Tibial artery (tissue), 4 donors: Measurements from ENCODE around the gene RNU1-2.
A peak's percentile ranks its signal among the peaks of the same experiment; 100 is the strongest.
"Not testable (repeated sequence)": the region's sequence is repeated elsewhere in the genome, so short reads cannot be mapped to it uniquely, and the experiment has no call there.

Source experiments
- DNase-seq, 2 donors: peaks; one replicate each; pipeline ENCODE4 v3.0.0-alpha.2; 2019
- H3K27ac ChIP-seq, 2 donors: fragments of 200-600 bp; sonication (generic) in 1 of 2; 1 replicate in 1 of 2; 2 replicates in 1 of 2; pipeline ENCODE4 v1.5.1; 2018 to 2019; ENCODE audit warnings: mild to moderate bottlenecking in 1 of 2
- H3K27me3 ChIP-seq, 2 donors: fragments of 200-600 bp; sonication (generic) in 1 of 2; one replicate each; pipeline versions ENCODE4 v1.5.1 to v1.6.0; 2016 to 2019
- H3K36me3 ChIP-seq, 3 donors: fragments of 200-600 bp; sonication (generic) in 2 of 3; one replicate each; pipeline ENCODE4 v1.5.1; 2016 to 2019; ENCODE audit warnings: mild to moderate bottlenecking in 2 of 3
- H3K4me1 ChIP-seq, 4 donors: fragments of 200-600 bp; sonication (generic) in 2 of 4; 1 replicate in 3 of 4; 2 replicates in 1 of 4; pipeline ENCODE4 v1.5.1; 2016 to 2019
- H3K4me3 ChIP-seq, 2 donors: fragments of 200-600 bp; sonication (generic) in 1 of 2; 1 replicate in 1 of 2; 2 replicates in 1 of 2; pipeline ENCODE4 v1.5.1; 2018 to 2019; ENCODE audit warnings: mild to moderate bottlenecking in 2 of 2
- H3K9me3 ChIP-seq, 3 donors: fragments of 200-600 bp; sonication (generic) in 1 of 3; one replicate each; pipeline ENCODE4 v1.5.1; 2016 to 2019
- intact Hi-C: fragments of 100-400 bp; cut with DNase I; formaldehyde crosslinking; loops from one replicate; pipeline ENCODE4 v1.15.0; 2023; ENCODE audit warnings: low total_unique reads
- TF ChIP-seq, protein P1 (sequence below), 2 experiments: fragments of 200-600 bp in 1 of 2; fragments of 450-650 bp in 1 of 2; IDR thresholded peaks; one replicate each; pipeline ENCODE4 v1.5.1; 2017 to 2019; ENCODE audit warnings: antibody characterized with exemption in 2 of 2, mild to moderate bottlenecking in 1 of 2, moderate library complexity in 1 of 2

The RNU1-2 gene

DNA sequence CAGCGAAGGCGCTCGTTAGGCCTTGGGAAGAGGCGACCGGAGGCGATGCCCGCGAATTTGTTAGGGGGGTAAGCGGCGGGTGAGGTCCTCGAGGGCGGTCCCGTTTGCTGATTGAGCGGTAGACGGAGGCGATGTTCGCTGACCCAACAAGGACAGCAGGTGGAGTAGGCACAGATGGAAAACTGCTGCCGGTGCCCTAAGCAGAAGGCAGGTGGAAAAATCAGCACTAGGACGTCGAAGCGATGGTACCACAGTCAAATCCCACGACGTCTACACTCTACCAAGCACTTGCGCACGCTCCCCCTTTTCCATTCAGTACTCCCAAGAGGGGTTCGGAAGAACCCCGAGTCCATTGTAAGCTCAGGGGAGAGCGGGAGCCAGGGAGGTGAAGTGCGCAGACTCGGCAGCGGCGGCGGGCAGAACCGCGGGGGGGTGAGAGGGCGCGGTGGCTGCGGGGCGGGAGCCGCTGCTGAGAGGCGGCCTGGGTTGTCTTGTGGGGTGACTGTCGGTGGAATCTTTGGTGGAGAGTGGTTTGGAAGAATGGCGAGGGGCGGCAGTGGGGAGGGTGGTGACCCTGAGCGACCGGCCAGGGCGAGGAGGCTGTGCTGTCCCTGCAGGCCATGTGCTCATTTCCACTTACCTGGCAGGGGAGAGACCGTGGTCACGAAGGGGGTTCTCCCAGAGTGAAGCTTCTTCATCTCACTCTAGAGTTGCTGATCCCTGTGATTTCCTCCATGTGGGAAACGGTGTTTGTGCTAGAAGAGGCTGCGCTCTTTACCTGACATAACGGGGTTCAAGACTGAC, 22.5 kb upstream of the RNU1-2 start:
- H3K4me3 ChIP-seq, result peak overlapping the region; percentile 30 to 39
- peaks cover 0 to 50% of the 10 kb centered on the region in 2 donors for H3K27me3 ChIP-seq
- H3K27ac ChIP-seq, intact Hi-C loops, H3K9me3 ChIP-seq, H3K36me3 ChIP-seq, H3K4me1 ChIP-seq: not testable (repeated sequence)
- peak in 1 of 2 donors; percentile 69 for DNase-seq

DNA sequence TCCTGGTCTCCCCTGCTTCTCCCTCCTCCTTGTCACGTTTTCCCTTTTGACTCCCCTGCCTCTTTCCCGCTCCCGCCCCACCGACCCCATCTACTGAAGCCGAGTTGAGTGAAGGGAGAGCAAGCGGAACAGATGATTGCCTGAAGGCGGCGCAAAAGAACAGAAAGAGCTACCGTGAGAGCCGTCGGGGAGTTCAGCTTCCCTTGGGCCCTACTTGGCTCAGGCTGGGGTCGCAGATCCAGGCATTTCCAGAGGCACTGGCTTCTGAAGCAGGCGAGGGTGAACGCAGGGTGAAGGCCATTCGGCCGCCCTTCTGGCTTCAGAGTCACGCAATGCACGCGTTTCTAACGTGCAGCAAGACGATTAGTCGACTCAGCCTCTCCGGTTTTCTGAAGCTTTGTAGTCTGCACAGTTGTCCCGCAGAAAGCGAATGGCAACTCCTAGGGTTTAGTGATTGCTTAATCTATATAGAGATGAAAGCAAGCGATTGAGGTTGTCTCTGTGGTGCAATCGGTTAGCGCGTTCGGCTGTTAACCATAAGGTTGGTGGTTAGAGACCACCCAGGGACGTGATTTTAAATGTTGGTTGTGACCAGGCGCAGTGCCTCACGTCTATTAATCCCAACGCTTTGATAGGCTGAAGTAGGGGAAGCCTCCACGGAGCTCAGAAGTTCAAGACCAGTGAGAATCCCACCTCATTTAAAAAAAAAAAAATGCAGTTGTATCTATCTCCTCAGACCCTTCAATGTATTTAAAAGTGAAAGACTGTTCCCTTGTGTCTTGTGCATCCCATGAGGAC, 20.6 kb upstream of the RNU1-2 start:
- DNase-seq, intact Hi-C loops, H3K27ac ChIP-seq, H3K4me1 ChIP-seq, H3K36me3 ChIP-seq, H3K9me3 ChIP-seq, H3K4me3 ChIP-seq: not testable (repeated sequence)
- H3K27me3 ChIP-seq, result peaks cover 0 to 58% of the 10 kb centered on the region in 2 donors

DNA sequence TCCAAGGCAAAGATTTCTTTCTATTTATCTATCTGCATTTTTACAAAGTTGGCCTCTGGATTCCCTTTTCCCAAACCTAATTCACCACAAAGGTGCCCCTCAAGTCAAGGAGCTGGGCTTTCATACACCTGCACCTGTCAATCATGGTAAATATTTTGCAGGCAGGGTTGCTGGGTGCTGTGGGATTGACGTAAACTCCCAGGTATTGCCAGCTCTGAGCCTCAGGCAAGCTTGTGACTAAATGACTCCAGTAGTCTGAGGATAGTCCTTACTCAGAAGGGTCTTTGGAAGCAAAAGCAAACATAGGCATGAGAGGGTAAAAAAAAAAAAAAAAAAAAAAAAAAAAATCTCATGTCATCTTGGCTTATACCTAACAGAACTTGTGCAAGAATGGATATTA, 14.0 kb upstream of the RNU1-2 start:
- intact Hi-C loops, H3K27ac ChIP-seq, H3K36me3 ChIP-seq, H3K4me3 ChIP-seq, DNase-seq, H3K4me1 ChIP-seq, H3K9me3 ChIP-seq: not testable (repeated sequence)
- H3K27me3 ChIP-seq, result peaks cover 0 to 37% of the 10 kb centered on the region in 2 donors

DNA sequence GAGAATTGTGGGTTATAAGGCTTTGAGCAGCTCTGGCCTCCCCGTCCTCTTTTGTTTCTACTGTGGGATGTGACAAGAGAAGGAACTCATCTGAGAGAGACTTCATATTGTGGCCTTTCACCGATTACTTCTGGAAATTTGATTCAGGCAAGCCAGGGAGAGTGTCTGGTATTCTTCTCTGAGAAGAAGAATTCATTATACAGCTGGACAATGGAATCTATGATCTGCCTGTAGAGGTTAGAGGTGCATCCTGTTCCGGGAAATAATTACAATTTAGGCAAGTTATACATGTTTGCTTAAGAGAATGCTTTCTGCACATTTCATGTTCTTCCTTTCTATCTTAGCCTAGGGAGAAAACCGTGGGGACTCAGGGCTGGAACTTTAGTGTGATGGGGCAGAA, 12.8 kb upstream of the RNU1-2 start:
- no peak overlapping the region for H3K27ac ChIP-seq
- TF ChIP-seq, protein P1, sequence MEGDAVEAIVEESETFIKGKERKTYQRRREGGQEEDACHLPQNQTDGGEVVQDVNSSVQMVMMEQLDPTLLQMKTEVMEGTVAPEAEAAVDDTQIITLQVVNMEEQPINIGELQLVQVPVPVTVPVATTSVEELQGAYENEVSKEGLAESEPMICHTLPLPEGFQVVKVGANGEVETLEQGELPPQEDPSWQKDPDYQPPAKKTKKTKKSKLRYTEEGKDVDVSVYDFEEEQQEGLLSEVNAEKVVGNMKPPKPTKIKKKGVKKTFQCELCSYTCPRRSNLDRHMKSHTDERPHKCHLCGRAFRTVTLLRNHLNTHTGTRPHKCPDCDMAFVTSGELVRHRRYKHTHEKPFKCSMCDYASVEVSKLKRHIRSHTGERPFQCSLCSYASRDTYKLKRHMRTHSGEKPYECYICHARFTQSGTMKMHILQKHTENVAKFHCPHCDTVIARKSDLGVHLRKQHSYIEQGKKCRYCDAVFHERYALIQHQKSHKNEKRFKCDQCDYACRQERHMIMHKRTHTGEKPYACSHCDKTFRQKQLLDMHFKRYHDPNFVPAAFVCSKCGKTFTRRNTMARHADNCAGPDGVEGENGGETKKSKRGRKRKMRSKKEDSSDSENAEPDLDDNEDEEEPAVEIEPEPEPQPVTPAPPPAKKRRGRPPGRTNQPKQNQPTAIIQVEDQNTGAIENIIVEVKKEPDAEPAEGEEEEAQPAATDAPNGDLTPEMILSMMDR (IDR thresholded peaks at IDR 0.05), result no peak
- H3K4me1 ChIP-seq, result no peaks in the 10 kb centered on the region
- no peaks in the 10 kb centered on the region for H3K9me3 ChIP-seq
- H3K27me3 ChIP-seq, result peaks cover 0 to 32% of the 10 kb centered on the region in 2 donors
- intact Hi-C loops, result no loop called here
- DNase-seq, result no peak
- no peak overlapping the region for H3K4me3 ChIP-seq
- no peaks in the 10 kb centered on the region for H3K36me3 ChIP-seq

DNA sequence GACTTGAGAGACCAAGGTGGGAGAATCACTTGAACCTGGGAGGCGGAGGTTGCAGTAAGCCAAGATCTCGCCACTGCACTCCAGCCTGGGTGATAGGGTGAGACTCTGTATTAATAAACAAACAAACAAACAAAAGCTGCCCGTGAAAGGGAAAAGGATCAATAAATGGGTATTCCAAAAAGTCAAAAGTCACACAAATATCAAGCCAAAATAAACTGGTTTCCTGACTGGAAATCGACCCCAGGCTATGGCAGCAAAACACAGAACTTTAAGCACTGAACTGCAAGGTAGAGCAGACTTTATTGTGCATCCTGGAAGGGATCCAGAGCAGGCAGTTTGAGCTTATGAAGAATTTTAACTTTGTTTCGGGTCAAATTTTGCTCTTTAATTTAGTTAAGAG, 11.3 kb upstream of the RNU1-2 start:
- H3K36me3 ChIP-seq, DNase-seq, H3K9me3 ChIP-seq, H3K4me3 ChIP-seq, H3K27ac ChIP-seq, H3K4me1 ChIP-seq, intact Hi-C loops: not testable (repeated sequence)
- peaks cover 0 to 28% of the 10 kb centered on the region in 2 donors for H3K27me3 ChIP-seq

DNA sequence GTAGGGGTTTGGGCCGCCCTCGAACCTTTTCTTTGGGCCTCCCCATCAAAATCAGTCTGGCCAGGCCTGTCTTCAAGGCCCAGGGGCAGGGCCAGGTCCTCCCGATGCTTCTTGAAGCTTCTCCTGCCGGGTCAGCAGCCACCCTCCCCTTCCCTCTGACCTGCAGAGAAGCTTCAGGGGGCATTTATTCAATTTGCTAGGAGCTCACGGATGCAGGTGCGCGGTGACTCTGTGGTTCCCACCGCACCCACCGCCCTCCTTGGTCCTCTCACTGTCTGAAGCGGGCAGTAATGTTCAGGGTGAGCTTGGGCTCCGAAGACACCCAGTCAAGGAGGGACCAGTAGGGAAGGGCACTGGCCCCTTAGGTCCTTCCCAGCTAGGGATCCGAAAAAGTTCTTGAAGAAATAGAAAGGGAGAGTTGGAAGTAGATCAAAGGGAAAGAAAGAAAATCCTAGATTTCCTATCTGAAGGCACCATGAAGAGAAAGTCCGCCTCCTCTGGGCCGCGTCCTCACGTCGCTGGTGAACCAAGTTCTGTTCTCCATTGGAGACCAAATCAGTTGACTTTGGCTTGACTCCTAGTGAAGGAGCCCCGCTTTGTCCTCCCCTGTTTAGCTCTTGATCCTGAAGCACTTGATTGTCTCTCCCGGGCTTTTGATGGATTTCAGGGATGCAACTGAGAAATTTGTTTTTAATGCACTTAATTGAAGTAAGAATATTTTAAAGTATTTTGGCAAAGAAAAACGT, 8.7 kb upstream of the RNU1-2 start:
- intact Hi-C loops, result no loop called here
- no peaks in the 10 kb centered on the region for H3K9me3 ChIP-seq

More for the DNA sequence above, 8.7 kb upstream of the RNU1-2 start:
- H3K27me3 ChIP-seq, result peaks cover 0 to 12% of the 10 kb centered on the region in 2 donors
- TF ChIP-seq, protein P1 (IDR thresholded peaks at IDR 0.05), result no peak
- H3K27ac ChIP-seq, result no peak overlapping the region
- H3K4me3 ChIP-seq, result no peak overlapping the region
- no peaks in the 10 kb centered on the region for H3K36me3 ChIP-seq
- DNase-seq, result no peak
- H3K4me1 ChIP-seq, result peaks cover 0 to 10% (median 6%) of the 10 kb centered on the region in 4 donors
